ENCODE measurements around the gene ZNF536.

ZNF536 gene

GRCh38 chr19:30425885-30426838 is 54.0 kb downstream of the ZNF536 start:
- 93% methylated on average over 9 of the region's 9 CpGs for WGBS
- no peaks in the 10 kb centered on the region for H3K9me3 ChIP-seq (ENCODE audit: insufficient read depth, low read depth, low read length)
- no peaks in the 10 kb centered on the region for H3K36me3 ChIP-seq (ENCODE audit: insufficient read depth, low read length)
- H3K4me3 ChIP-seq (ENCODE audit: low read length) = no peak overlapping the region
- no peak overlapping the region for H3K27ac ChIP-seq (ENCODE audit: low read depth, low read length)
- H3K9ac ChIP-seq (ENCODE audit: low read depth, low read length) = no peak overlapping the region
- no peaks in the 10 kb centered on the region for H3K4me1 ChIP-seq (ENCODE audit: insufficient read depth, low read length)
- no peaks in the 10 kb centered on the region for H3K27me3 ChIP-seq (ENCODE audit: insufficient read depth, low read length)

- H3K27me3 ChIP-seq (ENCODE audit: insufficient read depth, low read length) = no peaks in the 10 kb centered on the region
- H3K27ac ChIP-seq (ENCODE audit: low read depth, low read length) = no peak overlapping the region
- no peaks in the 10 kb centered on the region for H3K9me3 ChIP-seq (ENCODE audit: insufficient read depth, low read depth, low read length)
- H3K4me3 ChIP-seq (ENCODE audit: low read length) = no peak overlapping the region
- H3K9ac ChIP-seq (ENCODE audit: low read depth, low read length) = no peak overlapping the region
- no peaks in the 10 kb centered on the region for H3K36me3 ChIP-seq (ENCODE audit: insufficient read depth, low read length)
- no peaks in the 10 kb centered on the region for H3K4me1 ChIP-seq (ENCODE audit: insufficient read depth, low read length)
Observed at GRCh38 chr19:30426864-30427263, 54.7 kb downstream of the ZNF536 start.

GRCh38 chr19:30428092-30428680 is 56.0 kb downstream of the ZNF536 start:
- Histone ChIP-seq H3K27ac (ENCODE audit: low read depth, low read length) (no peak overlapping the region), H3K36me3 (ENCODE audit: insufficient read depth, low read length) (no peaks in the 10 kb centered on the region), H3K4me3 (ENCODE audit: low read length) (no peak overlapping the region), H3K9me3 (ENCODE audit: insufficient read depth, low read depth, low read length) (no peaks in the 10 kb centered on the region), H3K9ac (ENCODE audit: low read depth, low read length) (no peak overlapping the region), H3K4me1 (ENCODE audit: insufficient read depth, low read length) (no peaks in the 10 kb centered on the region), H3K27me3 (ENCODE audit: insufficient read depth, low read length) (no peaks in the 10 kb centered on the region)
- WGBS = 86% methylated on average over 6 of the region's 6 CpGs

- 88% methylated on average over 3 of the region's 3 CpGs for WGBS
- H3K4me1 ChIP-seq (ENCODE audit: insufficient read depth, low read length) = no peaks in the 10 kb centered on the region
- H3K27me3 ChIP-seq (ENCODE audit: insufficient read depth, low read length) = no peaks in the 10 kb centered on the region
- H3K36me3 ChIP-seq (ENCODE audit: insufficient read depth, low read length) = no peaks in the 10 kb centered on the region
- H3K27ac ChIP-seq (ENCODE audit: low read depth, low read length) = no peak overlapping the region
- no peak overlapping the region for H3K9ac ChIP-seq (ENCODE audit: low read depth, low read length)
- no peak overlapping the region for H3K4me3 ChIP-seq (ENCODE audit: low read length)
- no peaks in the 10 kb centered on the region for H3K9me3 ChIP-seq (ENCODE audit: insufficient read depth, low read depth, low read length)
Observed at GRCh38 chr19:30428844-30429243, 56.7 kb downstream of the ZNF536 start.

GRCh38 chr19:30430206-30430734 is 58.1 kb downstream of the ZNF536 start:
- H3K36me3 ChIP-seq (ENCODE audit: insufficient read depth, low read length) = no peaks in the 10 kb centered on the region
- no peaks in the 10 kb centered on the region for H3K4me1 ChIP-seq (ENCODE audit: insufficient read depth, low read length)
- no peaks in the 10 kb centered on the region for H3K27me3 ChIP-seq (ENCODE audit: insufficient read depth, low read length)
- H3K9me3 ChIP-seq (ENCODE audit: insufficient read depth, low read depth, low read length) = no peaks in the 10 kb centered on the region
- WGBS = 98% methylated on average over 6 of the region's 6 CpGs
- no peak overlapping the region for H3K4me3 ChIP-seq (ENCODE audit: low read length)
- no peak overlapping the region for H3K27ac ChIP-seq (ENCODE audit: low read depth, low read length)
- H3K9ac ChIP-seq (ENCODE audit: low read depth, low read length) = no peak overlapping the region

DNA sequence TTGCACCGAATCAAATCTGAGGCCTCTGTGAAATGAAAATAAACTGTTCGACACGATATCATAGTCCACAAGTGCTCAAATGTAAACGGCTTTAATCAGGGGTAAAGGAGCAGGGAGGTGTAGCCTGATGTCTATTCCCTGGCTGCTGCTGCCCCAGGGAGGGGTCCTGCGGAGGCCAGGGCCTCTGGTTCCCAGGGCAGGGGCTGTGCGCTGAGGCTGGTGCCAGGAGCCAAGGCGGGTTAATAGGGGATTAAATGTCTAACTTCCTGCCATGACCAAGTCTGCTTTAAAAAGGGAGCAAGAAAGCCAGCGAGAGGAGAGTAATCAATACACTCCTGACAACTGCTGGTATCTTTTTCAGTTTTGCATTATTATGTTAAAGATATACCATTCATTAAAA is 59.4 kb downstream of the ZNF536 start:
- WGBS = 95% methylated on average over 8 of the region's 8 CpGs

GRCh38 chr19:30434797-30435594 is 62.8 kb downstream of the ZNF536 start:
- WGBS = 95% methylated on average over 4 of the region's 4 CpGs
- no peak overlapping the region for H3K27ac ChIP-seq (ENCODE audit: low read depth, low read length)
- no peaks in the 10 kb centered on the region for H3K4me1 ChIP-seq (ENCODE audit: insufficient read depth, low read length)

More for the DNA sequence above, 59.4 kb downstream of the ZNF536 start:
- H3K9ac ChIP-seq (ENCODE audit: low read depth, low read length) = no peak overlapping the region
- H3K27ac ChIP-seq (ENCODE audit: low read depth, low read length) = no peak overlapping the region
- no peaks in the 10 kb centered on the region for H3K9me3 ChIP-seq (ENCODE audit: insufficient read depth, low read depth, low read length)
- H3K4me1 ChIP-seq (ENCODE audit: insufficient read depth, low read length) = no peaks in the 10 kb centered on the region
- no peak overlapping the region for H3K4me3 ChIP-seq (ENCODE audit: low read length)
- H3K36me3 ChIP-seq (ENCODE audit: insufficient read depth, low read length) = no peaks in the 10 kb centered on the region
- no peaks in the 10 kb centered on the region for H3K27me3 ChIP-seq (ENCODE audit: insufficient read depth, low read length)

GRCh38 chr19:30437869-30438268 is 65.7 kb downstream of the ZNF536 start:
- Histone ChIP-seq H3K9ac (ENCODE audit: low read depth, low read length) (no peak overlapping the region), H3K4me3 (ENCODE audit: low read length) (no peak overlapping the region), H3K36me3 (ENCODE audit: insufficient read depth, low read length) (no peaks in the 10 kb centered on the region), H3K4me1 (ENCODE audit: insufficient read depth, low read length) (no peaks in the 10 kb centered on the region), H3K27me3 (ENCODE audit: insufficient read depth, low read length) (no peaks in the 10 kb centered on the region), H3K9me3 (ENCODE audit: insufficient read depth, low read depth, low read length) (no peaks in the 10 kb centered on the region), H3K27ac (ENCODE audit: low read depth, low read length) (no peak overlapping the region)
- WGBS = 58% methylated on average over 2 of the region's 2 CpGs

More at GRCh38 chr19:30434797-30435594, 62.8 kb downstream of the ZNF536 start:
- Histone ChIP-seq H3K4me3 (ENCODE audit: low read length) (no peak overlapping the region), H3K9ac (ENCODE audit: low read depth, low read length) (no peak overlapping the region), H3K9me3 (ENCODE audit: insufficient read depth, low read depth, low read length) (no peaks in the 10 kb centered on the region), H3K36me3 (ENCODE audit: insufficient read depth, low read length) (no peaks in the 10 kb centered on the region), H3K27me3 (ENCODE audit: insufficient read depth, low read length) (no peaks in the 10 kb centered on the region)

DNA sequence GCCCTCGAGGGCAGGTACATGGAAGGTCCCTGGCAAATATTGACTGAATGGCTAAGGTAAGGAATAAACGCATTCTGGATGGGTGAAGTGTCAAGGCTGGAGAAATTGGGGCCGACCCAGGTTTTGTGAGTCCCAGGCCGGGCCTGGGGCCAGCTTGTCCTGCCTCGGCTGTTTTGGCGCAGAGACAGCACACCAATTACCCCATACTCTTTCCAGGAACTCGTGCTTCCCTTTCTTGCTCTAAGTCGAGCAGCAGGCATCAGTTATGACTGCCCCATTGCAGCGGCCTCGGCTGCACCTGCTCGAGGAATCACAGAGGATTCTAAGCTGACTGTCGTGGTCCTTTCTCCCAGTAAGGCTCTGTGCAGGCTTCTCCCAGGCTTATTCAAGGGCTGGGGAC is 67.1 kb downstream of the ZNF536 start:
- WGBS = 85% methylated on average over 12 of the region's 12 CpGs
- Histone ChIP-seq H3K36me3 (ENCODE audit: insufficient read depth, low read length) (no peaks in the 10 kb centered on the region), H3K9ac (ENCODE audit: low read depth, low read length) (no peak overlapping the region), H3K27ac (ENCODE audit: low read depth, low read length) (no peak overlapping the region), H3K9me3 (ENCODE audit: insufficient read depth, low read depth, low read length) (no peaks in the 10 kb centered on the region), H3K27me3 (ENCODE audit: insufficient read depth, low read length) (no peaks in the 10 kb centered on the region), H3K4me1 (ENCODE audit: insufficient read depth, low read length) (no peaks in the 10 kb centered on the region), H3K4me3 (ENCODE audit: low read length) (no peak overlapping the region)

DNA sequence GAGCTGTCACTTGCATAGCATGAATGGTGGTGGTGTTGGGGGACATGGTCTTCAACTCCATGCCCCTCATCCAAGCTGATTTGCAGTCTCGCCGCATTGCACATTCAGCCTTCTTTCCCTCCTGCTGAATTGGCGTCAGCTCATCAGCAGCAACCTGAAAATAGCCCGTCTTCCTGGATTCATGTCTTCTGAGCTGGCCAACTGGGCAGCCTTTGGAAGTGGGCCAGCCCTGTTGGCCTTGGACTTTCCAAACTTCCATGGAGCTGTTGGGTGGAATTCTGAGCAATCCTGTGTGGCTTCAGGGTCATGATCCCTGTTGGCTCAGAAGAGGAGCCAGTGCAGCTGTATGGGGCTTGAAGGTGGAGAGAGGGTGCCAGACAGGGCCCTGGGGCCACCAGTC is 68.8 kb downstream of the ZNF536 start:
- Histone ChIP-seq H3K36me3 (ENCODE audit: insufficient read depth, low read length) (no peaks in the 10 kb centered on the region), H3K27me3 (ENCODE audit: insufficient read depth, low read length) (no peaks in the 10 kb centered on the region), H3K27ac (ENCODE audit: low read depth, low read length) (no peak overlapping the region), H3K9me3 (ENCODE audit: insufficient read depth, low read depth, low read length) (no peaks in the 10 kb centered on the region), H3K9ac (ENCODE audit: low read depth, low read length) (no peak overlapping the region), H3K4me1 (ENCODE audit: insufficient read depth, low read length) (no peaks in the 10 kb centered on the region), H3K4me3 (ENCODE audit: low read length) (no peak overlapping the region)
- WGBS = 93% methylated on average over 4 of the region's 4 CpGs

- H3K27ac ChIP-seq (ENCODE audit: low read depth, low read length) = no peak overlapping the region
- H3K9me3 ChIP-seq (ENCODE audit: insufficient read depth, low read depth, low read length) = no peaks in the 10 kb centered on the region
- no peaks in the 10 kb centered on the region for H3K27me3 ChIP-seq (ENCODE audit: insufficient read depth, low read length)
- WGBS = 100% methylated on average over 4 of the region's 4 CpGs
- H3K36me3 ChIP-seq (ENCODE audit: insufficient read depth, low read length) = no peaks in the 10 kb centered on the region
- H3K4me3 ChIP-seq (ENCODE audit: low read length) = no peak overlapping the region
- no peak overlapping the region for H3K9ac ChIP-seq (ENCODE audit: low read depth, low read length)
- H3K4me1 ChIP-seq (ENCODE audit: insufficient read depth, low read length) = peaks cover 2% of the 10 kb centered on the region; the same call in 1 of the 2 replicates
Observed at GRCh38 chr19:30442674-30443073, 70.5 kb downstream of the ZNF536 start.

All from HUES64 (cell line).